ENCODE data around the gene ZIC1. TPM values are rescaled to one million over a fixed set of nuclear protein-coding genes. Genes with fewer than 3 reads are reported as not detected.

Gene ZIC1
- total RNA-seq, 1 donor from 2014 or later, result not detected

- H3K4me3 Mint-ChIP-seq (ENCODE audit: unreplicated experiment), result peak overlapping the region; percentile 86
- TF ChIP-seq CTCF (IDR thresholded peaks at IDR 0.05; ENCODE audit: partially characterized antibody, unreplicated experiment), result no peak
- H3K4me1 Mint-ChIP-seq (ENCODE audit: low read depth, unreplicated experiment), result peaks cover 11% of the 10 kb centered on the region
- H3K27me3 Mint-ChIP-seq (ENCODE audit: unreplicated experiment), result peaks cover 69% of the 10 kb centered on the region
- peaks cover 24% of the 10 kb centered on the region for H3K9me3 Mint-ChIP-seq (ENCODE audit: unreplicated experiment)
- peak; percentile 46 for DNase-seq
- no peak overlapping the region for H3K27ac Mint-ChIP-seq (ENCODE audit: unreplicated experiment)
- no peaks in the 10 kb centered on the region for H3K36me3 Mint-ChIP-seq (ENCODE audit: unreplicated experiment)
Measured at GRCh38 chr3:147393261-147393942, 15.8 kb upstream of the ZIC1 start.

DNA sequence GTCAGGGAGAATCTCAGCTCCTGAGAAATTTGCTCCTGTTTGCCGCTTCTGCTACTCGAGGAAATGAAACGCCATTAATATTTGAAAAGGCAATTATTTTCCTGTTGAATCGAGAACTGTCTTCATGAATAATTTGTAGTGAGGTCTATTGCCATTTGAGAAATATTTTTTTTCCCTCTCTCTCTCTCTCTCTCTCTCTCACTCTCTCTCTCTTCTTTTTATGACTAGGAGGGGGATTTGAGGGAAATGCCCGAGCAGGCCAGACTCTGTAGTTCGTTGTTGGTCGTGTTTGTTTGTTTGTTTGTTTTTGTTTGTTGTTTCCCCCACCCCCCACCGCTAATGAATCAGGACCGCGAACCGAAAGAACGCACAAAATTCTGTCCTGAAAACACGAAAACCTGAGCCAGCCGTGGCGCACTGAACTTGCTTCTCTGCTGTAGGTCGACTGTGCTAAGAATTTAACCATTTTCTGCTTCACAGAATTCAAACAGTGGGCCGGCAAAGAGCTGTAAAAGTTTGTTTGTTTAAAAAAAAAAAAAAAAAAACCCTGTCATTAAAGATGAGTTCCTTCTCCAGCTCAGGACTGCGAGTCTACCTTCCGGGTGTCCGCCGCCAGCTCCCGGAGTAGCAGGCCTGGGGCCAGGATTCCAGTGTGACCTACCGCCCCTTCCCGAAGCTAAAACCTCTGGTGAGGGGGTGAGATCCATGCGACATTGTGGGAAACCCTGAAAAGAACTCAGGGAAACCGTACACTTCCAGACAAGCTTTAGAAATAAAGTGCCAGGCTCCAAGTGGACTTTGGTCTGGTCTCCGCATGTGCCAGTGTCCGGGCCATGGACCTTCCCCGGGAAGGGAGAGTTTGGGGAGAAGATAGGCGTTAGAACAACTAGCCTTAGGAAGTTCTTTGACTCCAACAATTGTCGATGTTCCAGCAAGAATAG, 15.0 kb upstream of the ZIC1 start:
- H3K4me3 Mint-ChIP-seq (ENCODE audit: unreplicated experiment), result peak overlapping the region; percentile 86
- no peak for TF ChIP-seq CTCF (IDR thresholded peaks at IDR 0.05; ENCODE audit: partially characterized antibody, unreplicated experiment)
- H3K27ac Mint-ChIP-seq (ENCODE audit: unreplicated experiment), result peak overlapping the region; percentile 39
- H3K36me3 Mint-ChIP-seq (ENCODE audit: unreplicated experiment), result no peaks in the 10 kb centered on the region
- H3K9me3 Mint-ChIP-seq (ENCODE audit: unreplicated experiment), result peaks cover 19% of the 10 kb centered on the region
- DNase-seq, result no peak
- peaks cover 65% of the 10 kb centered on the region for H3K27me3 Mint-ChIP-seq (ENCODE audit: unreplicated experiment)
- peaks cover 11% of the 10 kb centered on the region for H3K4me1 Mint-ChIP-seq (ENCODE audit: low read depth, unreplicated experiment)

- no peak overlapping the region for H3K4me3 Mint-ChIP-seq (ENCODE audit: unreplicated experiment)
- H3K4me1 Mint-ChIP-seq (ENCODE audit: low read depth, unreplicated experiment), result peaks cover 11% of the 10 kb centered on the region
- no peak for TF ChIP-seq CTCF (IDR thresholded peaks at IDR 0.05; ENCODE audit: partially characterized antibody, unreplicated experiment)
- no peak overlapping the region for H3K27ac Mint-ChIP-seq (ENCODE audit: unreplicated experiment)
- H3K9me3 Mint-ChIP-seq (ENCODE audit: unreplicated experiment), result peaks cover 19% of the 10 kb centered on the region
- DNase-seq, result no peak
- H3K27me3 Mint-ChIP-seq (ENCODE audit: unreplicated experiment), result peaks cover 63% of the 10 kb centered on the region
- no peaks in the 10 kb centered on the region for H3K36me3 Mint-ChIP-seq (ENCODE audit: unreplicated experiment)
Measured at GRCh38 chr3:147394884-147395225, 14.3 kb upstream of the ZIC1 start.

GRCh38 chr3:147395899-147396711, 13.1 kb upstream of the ZIC1 start:
- H3K27ac Mint-ChIP-seq (ENCODE audit: unreplicated experiment), result no peak overlapping the region
- H3K9me3 Mint-ChIP-seq (ENCODE audit: unreplicated experiment), result peaks cover 18% of the 10 kb centered on the region
- H3K4me3 Mint-ChIP-seq (ENCODE audit: unreplicated experiment), result no peak overlapping the region
- peaks cover 11% of the 10 kb centered on the region for H3K4me1 Mint-ChIP-seq (ENCODE audit: low read depth, unreplicated experiment)
- H3K27me3 Mint-ChIP-seq (ENCODE audit: unreplicated experiment), result peaks cover 62% of the 10 kb centered on the region
- no peak for TF ChIP-seq CTCF (IDR thresholded peaks at IDR 0.05; ENCODE audit: partially characterized antibody, unreplicated experiment)
- no peak for DNase-seq
- H3K36me3 Mint-ChIP-seq (ENCODE audit: unreplicated experiment), result no peaks in the 10 kb centered on the region

Data from glutamatergic neuron (in vitro differentiated cells).